ENCODE data around the gene KCNJ10.

Gene KCNJ10

DNA sequence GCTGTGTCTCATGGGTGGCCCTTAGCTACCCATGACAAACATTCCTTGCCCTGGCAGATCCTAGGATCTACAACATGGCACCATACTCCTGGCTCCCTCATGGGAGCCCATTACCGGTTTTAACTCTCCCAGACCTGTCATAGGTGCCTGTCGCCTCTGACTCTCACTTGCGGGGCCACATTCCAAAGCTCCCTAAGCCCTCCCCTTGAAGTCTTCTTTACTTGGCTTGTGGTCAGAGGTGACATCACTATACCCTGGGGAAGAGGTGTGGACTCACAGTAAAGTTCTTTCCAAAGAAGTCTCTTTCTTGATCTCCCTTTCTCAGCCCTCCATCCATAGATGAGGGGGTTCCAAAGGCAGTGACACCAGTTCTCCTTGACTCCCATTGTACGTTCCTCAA, 110.5 kb downstream of the KCNJ10 start:
- no peak for DNase-seq (ENCODE audit: low spot score)
- TF ChIP-seq, protein P1, sequence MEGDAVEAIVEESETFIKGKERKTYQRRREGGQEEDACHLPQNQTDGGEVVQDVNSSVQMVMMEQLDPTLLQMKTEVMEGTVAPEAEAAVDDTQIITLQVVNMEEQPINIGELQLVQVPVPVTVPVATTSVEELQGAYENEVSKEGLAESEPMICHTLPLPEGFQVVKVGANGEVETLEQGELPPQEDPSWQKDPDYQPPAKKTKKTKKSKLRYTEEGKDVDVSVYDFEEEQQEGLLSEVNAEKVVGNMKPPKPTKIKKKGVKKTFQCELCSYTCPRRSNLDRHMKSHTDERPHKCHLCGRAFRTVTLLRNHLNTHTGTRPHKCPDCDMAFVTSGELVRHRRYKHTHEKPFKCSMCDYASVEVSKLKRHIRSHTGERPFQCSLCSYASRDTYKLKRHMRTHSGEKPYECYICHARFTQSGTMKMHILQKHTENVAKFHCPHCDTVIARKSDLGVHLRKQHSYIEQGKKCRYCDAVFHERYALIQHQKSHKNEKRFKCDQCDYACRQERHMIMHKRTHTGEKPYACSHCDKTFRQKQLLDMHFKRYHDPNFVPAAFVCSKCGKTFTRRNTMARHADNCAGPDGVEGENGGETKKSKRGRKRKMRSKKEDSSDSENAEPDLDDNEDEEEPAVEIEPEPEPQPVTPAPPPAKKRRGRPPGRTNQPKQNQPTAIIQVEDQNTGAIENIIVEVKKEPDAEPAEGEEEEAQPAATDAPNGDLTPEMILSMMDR (IDR thresholded peaks at IDR 0.05; ENCODE audit: extremely low read depth, missing control alignments): no peak

DNA sequence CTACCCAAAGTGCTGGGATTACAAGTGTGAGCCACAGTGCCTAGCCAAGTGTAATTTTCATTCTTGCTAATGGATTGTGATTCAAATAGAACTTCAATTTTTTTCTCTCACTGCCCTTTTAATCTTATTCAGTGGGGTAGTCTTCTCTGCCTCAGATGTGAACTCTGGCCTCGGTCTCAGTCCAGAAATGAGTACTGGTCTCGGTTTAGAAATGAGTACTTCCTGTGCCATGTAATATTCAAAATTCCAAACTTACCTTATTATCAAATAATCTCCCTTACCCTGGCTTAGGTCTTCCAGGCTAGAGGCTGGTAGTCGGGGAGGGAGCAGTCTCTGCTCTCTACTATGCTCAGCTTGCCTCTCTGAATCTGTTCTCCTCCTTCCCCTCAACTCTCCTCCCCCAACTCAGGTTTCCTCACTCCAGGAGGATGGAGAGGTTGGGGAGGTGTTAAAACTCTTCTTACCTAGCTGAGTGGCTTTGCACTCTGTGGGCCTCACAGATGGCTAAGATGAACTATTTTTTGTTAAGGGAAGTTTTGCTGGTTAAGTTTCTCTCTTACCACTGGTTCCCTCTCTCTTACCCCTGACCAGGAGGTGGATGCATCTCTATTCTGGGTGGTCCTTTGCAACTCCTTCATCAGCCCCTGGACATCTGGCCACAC, 111.1 kb downstream of the KCNJ10 start:
- TF ChIP-seq, protein P1 (IDR thresholded peaks at IDR 0.05; ENCODE audit: extremely low read depth, missing control alignments): no peak
- DNase-seq (ENCODE audit: low spot score): no peak

DNA sequence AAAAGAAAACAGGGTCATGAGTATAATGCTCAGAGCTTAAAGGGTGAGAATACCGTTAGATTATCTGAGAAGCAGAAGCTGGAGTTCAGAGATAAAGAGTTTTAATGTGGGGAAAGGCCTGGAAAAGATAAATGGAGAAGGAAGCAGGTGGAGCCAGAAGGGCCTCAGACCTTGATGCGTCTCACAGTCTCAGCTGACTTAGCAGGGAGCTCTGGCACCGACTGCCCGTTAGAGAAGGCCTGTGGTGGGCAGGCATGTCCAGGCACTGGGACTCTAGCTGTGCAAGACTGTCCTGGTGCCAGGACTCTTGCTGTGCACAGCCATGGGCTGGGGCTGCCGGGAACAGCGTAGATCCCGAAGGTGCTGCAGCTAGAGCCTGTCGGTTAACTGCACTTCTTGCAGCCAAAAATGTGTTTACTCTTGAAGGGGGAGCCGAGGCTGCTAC, 112.1 kb downstream of the KCNJ10 start:
- TF ChIP-seq, protein P1 (IDR thresholded peaks at IDR 0.05; ENCODE audit: extremely low read depth, missing control alignments): no peak
- no peak for DNase-seq (ENCODE audit: low spot score)

DNA sequence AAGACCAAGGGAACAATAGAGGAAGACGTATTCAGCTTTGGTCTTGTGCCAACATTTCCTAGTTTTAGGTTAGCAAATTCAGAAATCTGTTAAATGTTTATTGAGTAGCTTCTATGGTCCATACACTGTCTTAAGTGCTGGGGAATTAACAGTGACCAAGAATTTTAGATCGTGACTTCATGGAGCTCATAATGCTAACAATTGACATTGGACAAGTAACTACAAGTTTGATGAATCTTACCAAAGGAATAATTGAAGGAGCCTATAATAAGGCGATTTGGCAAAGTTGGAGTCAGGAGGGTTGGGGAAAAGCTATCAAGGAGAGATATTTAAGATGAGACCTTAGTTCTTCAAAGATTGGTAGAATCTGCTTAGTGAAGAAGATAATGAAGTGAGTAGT, 114.5 kb downstream of the KCNJ10 start:
- DNase-seq (ENCODE audit: low spot score): no peak

DNA sequence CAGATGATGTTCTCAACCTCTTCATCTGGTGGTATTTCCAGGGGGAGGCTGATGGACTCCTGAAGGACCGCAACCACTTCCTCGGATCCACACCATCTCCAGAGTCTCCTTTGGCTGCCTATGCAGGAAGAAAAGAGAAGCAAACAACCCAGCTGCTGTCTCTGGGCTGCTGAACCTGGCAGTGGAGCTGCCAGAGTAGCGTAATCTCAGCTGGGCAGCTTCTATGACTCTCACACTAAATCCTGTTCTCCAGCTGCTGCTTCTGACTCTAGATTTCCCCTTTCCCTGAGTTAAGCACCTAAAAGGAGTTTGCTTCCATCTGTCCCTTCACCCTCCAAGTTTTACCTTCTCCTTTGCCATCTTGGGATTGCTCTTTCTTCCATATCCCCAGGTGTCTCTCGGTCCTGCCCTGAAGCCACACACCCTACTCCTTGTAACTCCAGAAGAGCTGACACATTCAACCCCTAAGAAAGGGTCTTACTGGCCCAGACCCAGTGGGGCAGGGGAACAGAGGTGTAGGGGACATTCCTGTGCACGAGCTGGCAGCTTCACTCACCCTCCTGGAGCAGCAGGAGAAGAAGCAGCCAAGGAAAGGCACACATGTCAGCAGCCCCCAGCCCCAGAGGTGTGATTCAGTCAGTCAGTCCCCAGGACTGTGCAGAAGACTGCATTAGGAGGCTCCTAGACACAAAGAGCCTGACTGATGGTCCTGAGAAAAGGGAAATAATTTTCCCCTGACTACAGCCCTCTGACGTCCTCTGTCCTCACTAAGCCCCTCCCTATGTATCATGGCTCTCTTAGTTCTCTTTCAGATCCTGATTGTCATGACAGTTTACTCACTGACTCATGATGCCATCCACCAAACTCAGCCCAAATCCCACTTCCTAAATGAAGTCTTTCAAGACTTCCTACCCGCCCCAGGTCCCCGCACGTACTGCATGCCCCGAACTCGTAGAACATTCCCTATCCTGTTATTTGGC, 116.1 kb downstream of the KCNJ10 start, which contains the start of gene SLAMF9:
Gene SLAMF9, minus strand, starts transcription at position 702 of the 980 bp plus-strand sequence. Its CDS starts 100 bp downstream, at position 602.
- no peak for DNase-seq (ENCODE audit: low spot score)

More for the DNA sequence above, 114.5 kb downstream of the KCNJ10 start:
- TF ChIP-seq, protein P1 (IDR thresholded peaks at IDR 0.05; ENCODE audit: extremely low read depth, missing control alignments): no peak

DNA sequence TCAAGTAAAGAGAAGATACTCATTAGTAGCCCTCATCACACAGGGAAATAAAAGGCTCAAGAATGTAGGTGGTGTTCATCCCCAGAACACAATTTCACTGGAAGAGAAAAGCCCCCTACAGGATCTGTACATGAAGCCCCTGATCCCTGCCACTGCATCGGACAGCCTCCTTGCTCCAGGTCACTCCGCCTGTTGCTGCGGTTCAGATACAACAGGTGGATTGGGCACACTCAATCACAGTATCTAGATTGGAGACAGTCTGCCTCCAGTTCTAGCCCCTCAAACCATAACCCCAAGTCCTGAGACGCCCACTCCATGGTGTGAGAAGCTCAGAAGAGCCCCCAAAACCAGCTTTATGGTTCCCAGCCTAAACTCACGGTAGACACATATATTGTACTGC, 117.0 kb downstream of the KCNJ10 start:
- TF ChIP-seq, protein P1 (IDR thresholded peaks at IDR 0.05; ENCODE audit: extremely low read depth, missing control alignments): no peak
- no peak for DNase-seq (ENCODE audit: low spot score)

More for the DNA sequence above, 116.1 kb downstream of the KCNJ10 start, which contains the start of gene SLAMF9:
- TF ChIP-seq, protein P1 (IDR thresholded peaks at IDR 0.05; ENCODE audit: extremely low read depth, missing control alignments): no peak

DNA sequence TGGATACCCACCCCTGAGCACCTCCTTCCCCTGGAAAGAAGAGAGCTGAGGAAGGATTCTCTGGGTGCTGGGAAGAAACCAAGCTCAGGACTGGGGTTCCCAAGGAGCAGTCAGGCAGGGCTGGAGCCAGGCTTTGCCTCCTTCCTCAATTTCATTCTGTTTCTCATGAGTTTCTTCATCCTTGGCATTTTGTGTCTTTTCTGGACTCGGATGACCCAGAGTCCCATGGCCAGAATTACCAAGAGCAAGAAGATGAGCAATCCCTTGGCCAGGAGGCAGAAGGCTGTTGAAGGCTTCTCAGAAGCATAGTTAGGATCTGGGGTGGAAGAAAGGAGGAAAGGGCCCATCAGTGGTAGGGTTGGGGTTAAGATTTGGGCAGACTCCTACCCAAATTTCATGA, 118.4 kb downstream of the KCNJ10 start:
- no peak for DNase-seq (ENCODE audit: low spot score)
- TF ChIP-seq, protein P1 (IDR thresholded peaks at IDR 0.05; ENCODE audit: extremely low read depth, missing control alignments): no peak
